K562 (cell line): Measurements from ENCODE around the gene ADGRE3.

Experiments used
- CTCF ChIP-seq, 3 experiments: IDR thresholded peaks in 2 of 3; conservative IDR thresholded peaks in 1 of 3; 2 replicates each; pipeline ENCODE4 v1.5.1; 2011 to 2012; ENCODE audit warnings: low read length in 3 of 3, mild to moderate bottlenecking in 3 of 3, control low read depth in 2 of 3, improper control_type of control experiment in 1 of 3, inconsistent platforms in 1 of 3, low read depth in 1 of 3, mixed read lengths in 1 of 3, moderate library complexity in 1 of 3; ENCODE audit not compliant: insufficient read depth in 2 of 3
- HDAC6 ChIP-seq: IDR thresholded peaks from 2 replicates; pipeline ENCODE4 v1.6.1; 2012; ENCODE audit warnings: low read depth, mild to moderate bottlenecking, control low read depth, inconsistent platforms, low read length, moderate library complexity
- NCOA6 ChIP-seq: fragments of 450-650 bp; IDR thresholded peaks from 2 replicates; pipeline ENCODE4 v1.6.1; 2017; ENCODE audit warnings: mild to moderate bottlenecking
- RBBP5 ChIP-seq: fragments of 200-600 bp; sonication (generic); IDR thresholded peaks from 2 replicates; pipeline ENCODE4 v1.6.1; 2012; ENCODE audit warnings: borderline replicate concordance, mild to moderate bottlenecking, low read length, control low read depth, inconsistent platforms; ENCODE audit not compliant: insufficient read depth, poor library complexity, severe bottlenecking
- RNF2 ChIP-seq: sonication (generic); IDR thresholded peaks from 2 replicates; pipeline ENCODE4 v1.6.1; 2016
- SRF ChIP-seq, 2 experiments: fragments of 250-450, 450-650 bp in 1 of 2; sonication (Bioruptor Pico) in 1 of 2; sonication (generic) in 1 of 2; formaldehyde crosslinking; IDR thresholded peaks; 2 replicates each; pipeline versions ENCODE4 v1.5.0 to v1.5.1; 2020 to 2022; ENCODE audit warnings: mild to moderate bottlenecking in 1 of 2, missing genetic modification reagents in 1 of 2
- STAT5B ChIP-seq: fragments of 250-450 bp; sonication (Bioruptor Pico); IDR thresholded peaks from 2 replicates; pipeline ENCODE4 v1.8.0; 2021; ENCODE audit warnings: mild to moderate bottlenecking, inconsistent platforms
- ZNF197 ChIP-seq: fragments of 200-800 bp; sonication (Bioruptor generic); IDR thresholded peaks from 2 replicates; pipeline ENCODE4 v1.6.1; 2016; ENCODE audit warnings: low read depth, missing genetic modification characterization, missing compliant biosample characterization
- ZNF707 ChIP-seq: fragments of 250-450 bp; sonication (Bioruptor Pico); conservative IDR thresholded peaks from 2 replicates; pipeline ENCODE4 v1.8.0; 2022; ENCODE audit warnings: inconsistent platforms, mild to moderate bottlenecking, moderate library complexity
- TF ChIP-seq, protein P1 (sequence below): fragments of 450-650 bp; IDR thresholded peaks from 2 replicates; pipeline ENCODE4 v1.6.1; 2016

GRCh38 chr19:14689598-14690503 lies 15.2 kb upstream of the ADGRE3 start, which contains the start of gene ZNF333:
- TF ChIP-seq NCOA6 (no peak), RNF2 (no peak), CTCF (IDR thresholded peaks at IDR 0.05 in 2 of 3, conservative IDR thresholded peaks at IDR 0.05 in 1 of 3; ENCODE audit: insufficient read depth in 2 of 3, low read depth in 1 of 3, low read length in 3 of 3) (no peak), HDAC6 (no peak), SRF (CRISPR knock-in tag; IDR thresholded peaks at IDR 0.05) (no peak), ZNF707 (CRISPR knock-in tag) (no peak), STAT5B (no peak), ZNF197 (CRISPR knock-in tag) (no peak), RBBP5 (peak; percentile 85)
- TF ChIP-seq, protein P1, sequence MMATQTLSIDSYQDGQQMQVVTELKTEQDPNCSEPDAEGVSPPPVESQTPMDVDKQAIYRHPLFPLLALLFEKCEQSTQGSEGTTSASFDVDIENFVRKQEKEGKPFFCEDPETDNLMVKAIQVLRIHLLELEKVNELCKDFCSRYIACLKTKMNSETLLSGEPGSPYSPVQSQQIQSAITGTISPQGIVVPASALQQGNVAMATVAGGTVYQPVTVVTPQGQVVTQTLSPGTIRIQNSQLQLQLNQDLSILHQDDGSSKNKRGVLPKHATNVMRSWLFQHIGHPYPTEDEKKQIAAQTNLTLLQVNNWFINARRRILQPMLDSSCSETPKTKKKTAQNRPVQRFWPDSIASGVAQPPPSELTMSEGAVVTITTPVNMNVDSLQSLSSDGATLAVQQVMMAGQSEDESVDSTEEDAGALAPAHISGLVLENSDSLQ, result no peak; the same call in 1 of the 2 replicates
